HEK293 (cell line): ENCODE data around the gene TMEM121.

Experiments used
- CTCF ChIA-PET: fragments of 350-600 bp; formaldehyde crosslinking; extraction: SDS; loops from one replicate; lab custom pipeline; 2021; ENCODE audit warnings: antibody characterized with exemption; lab: Yijun Ruan, JAX
- POLR2A ChIA-PET: fragments of 300-600 bp; formaldehyde crosslinking; extraction: SDS; loops from one replicate; lab custom pipeline; 2020; ENCODE audit warnings: antibody characterized with exemption, inconsistent platforms; lab: Yijun Ruan, JAX
- H3K27ac ChIP-seq: fragments of 200-500 bp; sonication (Bioruptor generic); 2 replicates; pipeline ENCODE4 v1.5.1; 2014; ENCODE audit warnings: low read depth, low read length, control low read depth, inconsistent platforms; ENCODE audit errors: extremely low read depth
- H3K36me3 ChIP-seq, 2 experiments: fragments of 200-500 bp in 1 of 2; sonication (Bioruptor generic) in 1 of 2; 1 replicate in 1 of 2; 2 replicates in 1 of 2; pipeline ENCODE4 v1.5.1; 2014 to 2017; ENCODE audit warnings: inconsistent platforms in 2 of 2, low read length in 2 of 2; ENCODE audit not compliant: control insufficient read depth in 2 of 2, insufficient read depth in 1 of 2
- H3K4me1 ChIP-seq: fragments of 200-500 bp; sonication (Bioruptor generic); 2 replicates; pipeline ENCODE4 v1.5.1; 2014; ENCODE audit warnings: mild to moderate bottlenecking, low read length, inconsistent platforms; ENCODE audit not compliant: control insufficient read depth, insufficient read depth
- H3K4me3 ChIP-seq: 2 replicates; pipeline ENCODE4 v1.5.1; 2011; ENCODE audit warnings: low read depth, mild to moderate bottlenecking, control low read depth, low read length, moderate library complexity
- H3K9me3 ChIP-seq: fragments of 200-500 bp; sonication (Bioruptor generic); 2 replicates; pipeline ENCODE4 v1.5.1; 2014; ENCODE audit warnings: low read depth, low read length, inconsistent platforms; ENCODE audit not compliant: control insufficient read depth, insufficient read depth
- GLIS2 ChIP-seq: fragments of 450-650 bp; formaldehyde crosslinking; IDR thresholded peaks from 2 replicates; pipeline ENCODE4 v1.5.1; 2016; ENCODE audit warnings: missing biosample characterization, missing genetic modification characterization
- KLF1 ChIP-seq: fragments of 450-650 bp; formaldehyde crosslinking; IDR thresholded peaks from 2 replicates; pipeline ENCODE4 v1.5.1; 2016; ENCODE audit warnings: missing biosample characterization, missing genetic modification characterization
- KLF8 ChIP-seq: fragments of 450-650 bp; formaldehyde crosslinking; IDR thresholded peaks from 2 replicates; pipeline ENCODE4 v1.5.1; 2016; ENCODE audit warnings: missing biosample characterization, missing genetic modification characterization
- OVOL3 ChIP-seq: fragments of 450-650 bp; formaldehyde crosslinking; IDR thresholded peaks from 2 replicates; pipeline ENCODE4 v1.5.1; 2016; ENCODE audit warnings: missing biosample characterization, missing genetic modification characterization
- PATZ1 ChIP-seq: fragments of 450-650 bp; formaldehyde crosslinking; IDR thresholded peaks from 2 replicates; pipeline ENCODE4 v1.5.1; 2016; ENCODE audit warnings: missing biosample characterization, missing genetic modification characterization
- ZBTB20 ChIP-seq: fragments of 450-650 bp; formaldehyde crosslinking; IDR thresholded peaks from 2 replicates; pipeline ENCODE4 v1.5.1; 2016; ENCODE audit warnings: missing biosample characterization, missing genetic modification characterization
- ZBTB7A ChIP-seq: fragments of 450-650 bp; formaldehyde crosslinking; IDR thresholded peaks from 2 replicates; pipeline ENCODE4 v1.5.1; 2016; ENCODE audit warnings: low read depth, missing biosample characterization, missing genetic modification characterization
- ZFHX2 ChIP-seq: fragments of 450-650 bp; formaldehyde crosslinking; conservative IDR thresholded peaks from 2 replicates; pipeline ENCODE4 v1.5.1; 2016; ENCODE audit warnings: missing biosample characterization, missing genetic modification characterization
- ZIC2 ChIP-seq: fragments of 450-650 bp; formaldehyde crosslinking; IDR thresholded peaks from 2 replicates; pipeline ENCODE4 v1.5.1; 2016; ENCODE audit warnings: missing biosample characterization, missing genetic modification characterization
- ZNF132 ChIP-seq: fragments of 450-650 bp; formaldehyde crosslinking; IDR thresholded peaks from 2 replicates; pipeline ENCODE4 v1.5.1; 2017; ENCODE audit warnings: missing biosample characterization, missing genetic modification characterization, borderline replicate concordance
- ZNF138 ChIP-seq: fragments of 450-650 bp; formaldehyde crosslinking; IDR thresholded peaks from 2 replicates; pipeline ENCODE4 v1.5.1; 2016; ENCODE audit warnings: missing biosample characterization, missing genetic modification characterization, borderline replicate concordance
- ZNF324 ChIP-seq: fragments of 450-650 bp; formaldehyde crosslinking; IDR thresholded peaks from 2 replicates; pipeline ENCODE4 v1.5.1; 2016; ENCODE audit warnings: missing biosample characterization, missing genetic modification characterization
- ZNF335 ChIP-seq: fragments of 450-650 bp; formaldehyde crosslinking; conservative IDR thresholded peaks from 2 replicates; pipeline ENCODE4 v1.5.1; 2016; ENCODE audit warnings: missing biosample characterization, missing genetic modification characterization
- ZNF341 ChIP-seq: fragments of 450-650 bp; formaldehyde crosslinking; IDR thresholded peaks from 2 replicates; pipeline ENCODE4; 2016; ENCODE audit warnings: low read depth, missing biosample characterization, missing genetic modification characterization
- ZNF513 ChIP-seq: fragments of 450-650 bp; IDR thresholded peaks from 2 replicates; pipeline ENCODE4 v1.5.1; 2018; ENCODE audit warnings: missing biosample characterization, missing genetic modification characterization
- ZNF548 ChIP-seq: fragments of 450-650 bp; formaldehyde crosslinking; IDR thresholded peaks from 2 replicates; pipeline ENCODE4 v1.5.1; 2016; ENCODE audit warnings: missing biosample characterization, missing genetic modification characterization
- TF ChIP-seq, protein P1 (sequence below): fragments of 450-650 bp; formaldehyde crosslinking; IDR thresholded peaks from 2 replicates; pipeline ENCODE4 v1.5.1; 2016; ENCODE audit warnings: missing biosample characterization, missing genetic modification characterization
- TF ChIP-seq, protein P2 (sequence below): fragments of 450-650 bp; formaldehyde crosslinking; optimal IDR thresholded peaks from 2 replicates; pipeline ENCODE3; 2016; ENCODE audit warnings: missing biosample characterization, mild to moderate bottlenecking, missing genetic modification characterization

TMEM121 gene

DNA sequence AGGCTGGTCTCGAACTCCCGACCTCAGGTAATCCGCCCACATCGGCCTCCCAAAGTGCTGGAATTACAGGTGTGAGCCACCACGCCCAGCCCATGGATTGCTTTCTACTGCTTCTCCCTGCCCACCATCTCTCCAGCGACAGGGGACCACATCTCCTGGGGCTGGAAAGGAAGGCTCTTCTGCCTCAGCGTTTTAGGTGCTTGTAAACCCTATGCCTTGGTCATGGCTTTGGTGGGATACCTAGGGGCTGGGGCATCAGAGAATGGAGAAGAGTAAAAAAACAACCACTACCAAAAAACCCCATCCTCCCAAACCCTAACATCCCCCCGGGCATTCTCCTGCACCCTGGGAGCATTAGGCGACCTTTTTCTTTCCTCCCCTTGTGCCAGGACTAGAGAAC, 1.1 kb upstream of the TMEM121 start:
- H3K9me3 ChIP-seq, result no peaks in the 10 kb centered on the region
- no peak overlapping the region for H3K27ac ChIP-seq
- CTCF ChIA-PET, result interaction anchor here (0.6 to 0.7 kb wide), 2 partner anchors 8 to 77 kb away, joined by 3 to 4 read pairs; no protein-coding TSS in a partner anchor
- H3K4me3 ChIP-seq, result no peak overlapping the region
- POLR2A ChIA-PET, result no interaction called here
- no peak for TF ChIP-seq ZNF513 (tag by site-specific recombination)
- peaks cover 0 to 17% of the 10 kb centered on the region in 2 experiments; a peak in 1 of 3 replicates for H3K36me3 ChIP-seq
- 0 out of 2 replicates have a peak, but pooled peaks cover 2% of the 10 kb centered on the region for H3K4me1 ChIP-seq

- H3K9me3 ChIP-seq, result no peaks in the 10 kb centered on the region
- TF ChIP-seq ZBTB20 (tag by site-specific recombination), result peak; percentile 84
- TF ChIP-seq, protein P1, sequence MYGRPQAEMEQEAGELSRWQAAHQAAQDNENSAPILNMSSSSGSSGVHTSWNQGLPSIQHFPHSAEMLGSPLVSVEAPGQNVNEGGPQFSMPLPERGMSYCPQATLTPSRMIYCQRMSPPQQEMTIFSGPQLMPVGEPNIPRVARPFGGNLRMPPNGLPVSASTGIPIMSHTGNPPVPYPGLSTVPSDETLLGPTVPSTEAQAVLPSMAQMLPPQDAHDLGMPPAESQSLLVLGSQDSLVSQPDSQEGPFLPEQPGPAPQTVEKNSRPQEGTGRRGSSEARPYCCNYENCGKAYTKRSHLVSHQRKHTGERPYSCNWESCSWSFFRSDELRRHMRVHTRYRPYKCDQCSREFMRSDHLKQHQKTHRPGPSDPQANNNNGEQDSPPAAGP, result 0 out of 2 replicates have a peak, but pooled peaks have one; percentile 36
- TF ChIP-seq ZNF324 (tag by site-specific recombination), result no peak
- TF ChIP-seq ZNF132, result no peak
- TF ChIP-seq, protein P2, sequence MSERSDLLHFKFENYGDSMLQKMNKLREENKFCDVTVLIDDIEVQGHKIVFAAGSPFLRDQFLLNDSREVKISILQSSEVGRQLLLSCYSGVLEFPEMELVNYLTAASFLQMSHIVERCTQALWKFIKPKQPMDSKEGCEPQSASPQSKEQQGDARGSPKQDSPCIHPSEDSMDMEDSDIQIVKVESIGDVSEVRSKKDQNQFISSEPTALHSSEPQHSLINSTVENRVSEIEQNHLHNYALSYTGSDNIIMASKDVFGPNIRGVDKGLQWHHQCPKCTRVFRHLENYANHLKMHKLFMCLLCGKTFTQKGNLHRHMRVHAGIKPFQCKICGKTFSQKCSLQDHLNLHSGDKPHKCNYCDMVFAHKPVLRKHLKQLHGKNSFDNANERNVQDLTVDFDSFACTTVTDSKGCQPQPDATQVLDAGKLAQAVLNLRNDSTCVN, result peak; percentile 29
- TF ChIP-seq ZNF341 (tag by site-specific recombination), result 0 out of 2 replicates have a peak, but pooled peaks have one; percentile 18
- TF ChIP-seq OVOL3 (tag by site-specific recombination), result no peak
- TF ChIP-seq PATZ1 (tag by site-specific recombination), result peak; percentile 61
- peak; percentile 18; the same call in 1 of the 2 replicates for TF ChIP-seq ZBTB7A (tag by site-specific recombination)
- TF ChIP-seq ZNF335 (tag by site-specific recombination), result peak; percentile 73
- no peak for TF ChIP-seq ZNF548 (tag by site-specific recombination)
- TF ChIP-seq KLF1 (tag by site-specific recombination), result 0 out of 2 replicates have a peak, but pooled peaks have one; percentile 13
- no peak for TF ChIP-seq ZNF138 (tag by site-specific recombination)
- TF ChIP-seq KLF8 (tag by site-specific recombination), result peak; percentile 55; the same call in 1 of the 2 replicates
- TF ChIP-seq ZIC2 (tag by site-specific recombination), result peak; percentile 14; the same call in 1 of the 2 replicates
- peak; percentile 33; the same call in 1 of the 2 replicates for TF ChIP-seq ZFHX2
- TF ChIP-seq GLIS2 (tag by site-specific recombination), result peak; percentile 33; the same call in 1 of the 2 replicates
- POLR2A ChIA-PET, result no interaction called here
- peaks cover 0 to 24% of the 10 kb centered on the region in 2 experiments; a peak in 1 of 3 replicates for H3K36me3 ChIP-seq
- 0 out of 2 replicates have a peak, but pooled peaks cover 2% of the 10 kb centered on the region for H3K4me1 ChIP-seq
- H3K27ac ChIP-seq, result peak overlapping the region; percentile 74; the same call in 1 of the 2 replicates
- CTCF ChIA-PET, result interaction anchor here (0.6 to 1.2 kb wide), 2 partner anchors 11 to 583 kb away, joined by 3 read pairs; no protein-coding TSS in a partner anchor
- H3K4me3 ChIP-seq, result peak overlapping the region; percentile 56
These were observed 495 bp downstream of the TMEM121 start for GRCh38 chr14:105526776-105527380.
